Germinal center (tissue), 1 donor: ENCODE results near the gene MTA2.
"Not testable (repeated sequence)": the region's sequence is repeated elsewhere in the genome, so short reads cannot be mapped to it uniquely, and the experiment has no call there.

ENCODE experiments used
- DNase-seq: peaks from one replicate; pipeline ENCODE4 v3.0.0; 2012; ENCODE audit warnings: mixed read lengths, low spot score

MTA2 gene

DNA sequence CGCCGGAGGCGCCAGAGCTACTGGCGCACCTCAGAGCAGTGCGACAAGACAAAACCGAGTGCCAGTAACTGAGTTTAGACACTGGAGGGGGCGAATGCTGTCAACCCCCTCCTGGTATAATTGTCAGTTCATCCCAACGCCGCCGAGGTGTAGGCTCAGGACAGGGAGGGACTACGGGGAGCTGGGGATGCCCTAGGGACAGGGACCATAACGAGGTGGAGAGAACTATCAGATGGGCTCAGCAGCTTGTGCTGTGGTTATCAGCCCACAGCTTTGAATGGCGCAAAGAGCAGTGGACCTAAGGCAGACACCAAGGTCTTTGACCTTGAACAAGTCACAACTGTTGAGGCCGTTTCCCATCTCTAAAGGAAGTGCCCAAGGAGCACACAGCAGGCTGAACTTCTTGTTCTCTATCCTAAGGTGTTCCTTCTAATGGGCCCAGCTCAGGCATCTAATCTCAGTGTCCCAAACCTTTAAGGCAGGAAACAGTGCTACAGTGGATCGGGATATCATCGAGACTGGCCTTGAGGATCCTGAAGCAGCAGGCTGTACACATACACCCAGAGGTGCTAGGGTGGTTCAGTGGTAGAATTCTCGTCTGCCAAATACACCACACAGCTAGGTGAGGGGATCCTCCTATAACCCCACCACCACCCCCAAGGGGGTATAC lies 9.4 kb downstream of the MTA2 start:
- no peak for DNase-seq

DNA sequence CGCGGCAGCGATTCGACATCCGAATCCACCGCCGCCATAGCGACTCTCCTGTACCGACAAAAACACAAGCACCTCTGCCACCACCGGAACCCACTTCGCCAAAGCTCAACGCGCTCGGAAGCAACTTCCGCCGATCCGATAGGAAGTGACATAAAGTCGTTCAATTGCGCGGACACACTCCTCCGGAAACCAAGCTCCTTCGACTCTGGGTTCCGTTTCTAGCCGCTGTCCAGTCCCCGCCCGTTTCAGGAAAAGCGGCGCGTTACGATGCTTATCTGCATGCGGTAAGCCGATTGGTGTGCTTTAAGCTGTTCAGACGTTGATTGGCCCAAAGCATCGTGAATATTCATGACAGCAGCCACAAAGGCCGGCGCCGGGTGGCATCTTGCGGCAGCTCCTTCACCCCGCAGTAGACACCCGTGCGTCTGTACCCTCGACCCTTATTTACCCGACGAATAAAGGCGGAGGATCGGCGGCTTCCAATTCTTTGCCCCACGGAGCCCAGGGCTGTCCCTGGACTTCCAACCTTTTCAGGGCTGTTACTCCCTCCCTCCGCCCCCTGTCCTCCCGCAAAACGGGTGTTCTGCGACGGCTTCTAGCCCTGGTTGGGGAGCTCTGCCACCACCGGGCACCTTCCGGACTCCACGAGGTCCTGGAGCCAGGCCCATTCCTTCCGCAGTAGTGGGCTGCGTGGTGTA lies 10.1 kb downstream of the MTA2 start, which contains the start of gene TUT1:
TUT1 (minus strand) TSS at position 76 of the 698 bp plus-strand sequence; CDS start at position 38, 38 bp downstream.
- peak; percentile 92 for DNase-seq

DNA sequence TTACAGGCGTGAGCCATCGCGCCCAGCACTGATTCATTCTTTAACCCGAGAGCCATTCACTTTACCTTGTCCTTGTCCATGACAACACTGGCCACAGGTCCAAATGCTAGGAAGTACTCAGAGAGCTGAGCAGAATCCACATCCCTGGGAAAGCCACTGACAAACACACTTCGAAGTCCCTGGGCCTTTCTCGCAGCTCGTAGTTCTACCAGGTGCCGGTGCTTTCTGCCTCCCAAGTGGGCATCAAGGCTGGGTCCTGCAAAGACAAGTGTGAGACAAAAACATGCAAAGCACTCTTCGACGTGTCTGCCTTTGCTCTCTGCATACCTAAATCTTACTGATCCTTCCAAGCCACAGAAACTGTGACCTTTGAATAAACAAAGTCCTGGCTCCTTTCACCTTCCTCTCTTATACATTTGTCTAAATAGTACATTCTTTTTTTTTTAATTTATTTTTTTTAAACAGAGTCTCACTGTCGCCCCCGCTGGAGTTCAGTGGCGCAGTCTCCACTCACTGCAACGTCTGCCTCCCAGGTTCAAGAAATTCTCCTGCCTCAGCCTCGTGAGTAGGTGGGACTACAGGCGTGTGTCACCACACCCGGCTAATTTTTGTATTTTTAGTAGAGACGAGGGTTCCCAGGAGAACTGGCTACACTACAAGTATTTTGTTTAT lies 12.6 kb downstream of the MTA2 start:
- DNase-seq: no peak

DNA sequence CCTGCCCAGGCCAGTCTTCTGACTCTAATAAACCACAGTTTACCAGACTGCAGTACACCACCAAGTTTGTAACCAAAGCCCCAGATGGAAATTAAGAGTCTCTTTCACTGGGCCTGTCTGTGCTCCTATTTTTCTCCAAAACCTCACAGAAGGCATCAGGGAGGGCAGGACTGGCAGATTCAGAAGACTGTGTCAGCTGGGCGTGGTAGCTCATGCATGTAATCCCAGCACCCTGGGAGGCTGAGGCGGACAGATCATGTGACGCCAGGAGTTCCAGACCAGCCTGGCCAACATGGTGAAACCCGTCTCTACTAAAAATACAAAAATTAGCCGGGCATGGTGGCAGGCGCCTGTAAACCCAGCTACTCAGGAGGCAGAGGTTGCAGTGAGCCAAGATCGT lies 16.3 kb downstream of the MTA2 start:
- DNase-seq: not testable (repeated sequence)

DNA sequence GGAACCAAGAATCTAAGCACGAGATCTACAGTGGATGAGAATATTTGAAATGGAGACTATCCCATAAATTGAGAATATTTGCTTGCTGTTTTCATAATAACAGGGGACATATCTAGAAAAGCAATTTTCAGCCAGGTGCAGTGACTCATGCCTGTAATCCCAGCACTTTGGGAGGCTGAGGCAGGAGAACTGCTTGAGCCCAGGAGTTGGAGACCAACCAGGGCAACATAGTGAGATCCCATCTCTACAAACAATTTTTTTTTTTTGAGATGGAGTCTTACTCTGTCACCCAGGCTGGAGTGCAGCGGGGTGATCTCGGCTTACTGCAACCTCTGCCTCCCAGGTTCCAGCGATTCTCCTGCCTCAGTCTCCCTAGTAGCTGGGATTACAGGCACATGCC lies 19.9 kb downstream of the MTA2 start:
- DNase-seq: not testable (repeated sequence)

DNA sequence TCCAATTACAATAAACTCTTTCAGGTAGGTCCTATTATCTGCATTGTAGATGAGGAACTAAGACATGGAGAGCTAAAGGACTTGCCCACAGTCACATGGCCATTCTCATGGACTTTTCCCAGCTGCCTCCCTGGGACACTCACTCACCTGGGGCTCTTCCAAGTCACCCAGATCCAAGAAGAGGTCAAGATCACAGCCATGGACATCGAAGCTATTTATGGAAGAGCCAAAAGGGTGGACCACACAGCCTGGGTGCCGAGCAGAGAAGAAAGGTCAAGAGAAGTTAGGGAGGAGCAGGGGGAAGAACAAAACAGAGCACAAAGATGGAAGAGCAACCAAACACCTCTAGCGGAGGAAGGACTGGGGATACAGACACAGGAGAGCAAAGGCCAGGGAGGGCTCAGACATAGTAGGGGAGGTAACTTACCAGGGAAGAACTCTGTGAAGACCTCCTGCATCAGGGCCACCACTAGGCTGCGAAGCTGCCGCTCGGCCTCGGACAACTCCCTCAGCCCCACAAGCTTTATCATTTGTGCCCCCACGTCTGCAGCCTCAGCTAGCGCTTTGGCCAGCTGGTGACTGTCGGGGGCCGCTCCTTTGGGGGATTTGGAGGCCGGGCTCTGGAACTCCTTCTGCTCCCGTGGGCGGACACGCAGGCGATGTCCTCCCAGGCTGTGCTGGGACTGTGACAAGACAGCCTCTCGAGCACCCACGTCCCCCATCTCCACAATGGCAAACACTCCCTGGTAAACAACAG lies 20.5 kb downstream of the MTA2 start:
- DNase-seq: no peak

DNA sequence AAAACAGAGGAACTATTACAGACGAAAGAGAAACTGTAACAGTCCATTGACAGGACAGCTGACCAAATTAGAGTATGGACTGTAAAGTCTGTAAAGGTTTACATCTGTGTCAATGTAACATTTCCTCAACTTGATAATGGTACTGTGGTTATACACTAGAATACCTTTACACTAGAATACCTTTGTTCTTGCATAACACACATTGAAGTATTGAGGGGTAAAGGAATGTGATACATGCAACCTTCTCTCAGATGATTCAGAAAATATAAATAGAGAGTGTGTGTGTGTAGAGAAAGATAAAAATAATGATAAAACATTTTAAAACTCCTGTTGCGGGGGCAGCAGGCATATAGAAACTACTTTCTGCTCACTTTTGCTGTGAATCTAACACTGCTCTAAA lies 22.4 kb downstream of the MTA2 start:
- no peak for DNase-seq

DNA sequence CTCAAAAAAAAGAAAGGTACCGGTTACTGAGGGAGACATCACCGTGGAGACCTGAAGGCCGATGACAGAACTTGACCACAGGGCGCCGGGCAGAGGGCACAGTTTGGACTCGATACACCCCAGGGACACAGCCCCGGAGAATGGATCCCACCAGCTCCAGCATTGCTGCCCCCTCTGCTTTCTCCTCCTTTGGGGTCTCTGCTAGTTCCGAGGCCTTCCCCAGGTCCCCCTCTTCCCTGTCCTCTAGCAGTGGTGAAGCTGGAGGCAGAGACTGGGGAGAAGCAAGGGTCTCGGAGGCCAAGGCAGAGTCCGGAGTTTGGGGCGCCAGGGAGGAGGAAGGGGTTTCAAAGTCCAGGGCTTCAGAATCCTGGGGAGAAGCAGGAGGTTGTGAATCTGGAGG lies 23.1 kb downstream of the MTA2 start:
- no peak for DNase-seq

DNA sequence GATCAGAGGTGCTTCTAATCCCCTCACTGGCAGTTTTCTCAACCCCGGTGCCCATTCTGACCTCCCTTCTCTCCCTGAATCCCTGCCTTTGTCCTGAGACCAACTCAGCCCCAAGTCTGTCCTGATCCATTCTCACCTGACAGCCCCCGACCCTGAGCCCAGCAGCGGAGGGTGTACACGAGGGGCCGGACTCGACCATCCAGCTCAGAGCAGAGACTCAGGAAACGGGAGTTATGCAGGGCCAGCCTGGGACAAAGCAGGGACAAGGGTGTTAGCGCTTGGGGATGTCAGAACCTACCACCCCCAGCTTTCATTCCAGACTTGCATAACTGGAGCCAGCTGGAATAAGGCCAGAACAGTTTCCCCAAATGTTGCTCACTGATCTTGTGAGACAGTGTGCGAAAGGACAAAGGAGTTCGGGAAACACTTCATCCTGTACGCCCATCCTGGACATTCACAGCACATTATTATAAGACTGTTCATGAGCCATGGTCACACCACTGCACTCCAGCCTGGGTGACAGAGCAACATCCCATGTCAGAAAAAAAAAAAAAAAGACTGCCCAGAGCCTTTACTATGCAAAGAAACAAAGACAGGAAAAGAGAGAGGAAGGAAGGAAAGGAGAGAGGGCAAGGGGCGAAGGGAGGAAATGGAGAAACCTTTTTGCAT lies 24.5 kb downstream of the MTA2 start:
- DNase-seq: no peak

DNA sequence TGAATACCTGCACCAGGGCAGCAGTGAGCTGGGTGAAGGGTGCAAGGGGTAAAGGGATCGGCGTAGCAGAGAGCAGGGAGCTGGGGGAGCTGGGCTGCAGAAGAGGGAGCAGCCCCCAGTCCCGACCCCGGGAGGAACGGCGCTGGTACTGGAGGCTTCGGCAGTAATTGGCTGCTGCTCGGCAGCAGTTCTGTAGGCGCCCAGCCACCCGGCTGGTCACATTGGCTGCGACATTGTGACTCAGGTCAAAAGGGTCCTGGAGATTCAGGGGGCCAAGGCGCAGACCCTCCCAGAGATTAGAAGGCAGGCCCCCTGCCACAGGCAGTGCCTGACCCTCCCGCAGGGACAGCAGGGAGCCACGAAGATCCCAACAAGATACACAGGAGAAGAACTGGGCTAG lies 25.8 kb downstream of the MTA2 start:
- DNase-seq: no peak

DNA sequence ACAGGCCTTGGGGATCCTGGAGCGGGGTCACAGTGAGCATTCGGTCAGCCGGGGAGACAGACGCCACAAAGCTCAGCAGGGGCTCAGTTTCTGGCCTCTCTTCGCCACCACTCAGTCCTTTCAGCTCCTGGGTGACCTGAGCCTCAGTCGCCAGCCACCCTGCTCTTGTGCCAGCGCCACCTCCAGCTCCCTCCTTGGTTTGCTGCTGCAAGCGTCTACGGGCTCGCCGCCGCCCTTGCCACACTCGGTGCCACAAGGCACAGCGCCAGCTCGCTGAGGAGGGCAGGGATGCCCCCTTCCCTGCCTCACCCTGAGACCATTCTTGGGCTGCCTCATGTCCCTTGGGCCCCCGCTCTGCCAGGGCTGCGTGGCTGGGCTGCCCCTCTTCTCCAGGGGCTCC lies 26.5 kb downstream of the MTA2 start:
- DNase-seq: no peak

DNA sequence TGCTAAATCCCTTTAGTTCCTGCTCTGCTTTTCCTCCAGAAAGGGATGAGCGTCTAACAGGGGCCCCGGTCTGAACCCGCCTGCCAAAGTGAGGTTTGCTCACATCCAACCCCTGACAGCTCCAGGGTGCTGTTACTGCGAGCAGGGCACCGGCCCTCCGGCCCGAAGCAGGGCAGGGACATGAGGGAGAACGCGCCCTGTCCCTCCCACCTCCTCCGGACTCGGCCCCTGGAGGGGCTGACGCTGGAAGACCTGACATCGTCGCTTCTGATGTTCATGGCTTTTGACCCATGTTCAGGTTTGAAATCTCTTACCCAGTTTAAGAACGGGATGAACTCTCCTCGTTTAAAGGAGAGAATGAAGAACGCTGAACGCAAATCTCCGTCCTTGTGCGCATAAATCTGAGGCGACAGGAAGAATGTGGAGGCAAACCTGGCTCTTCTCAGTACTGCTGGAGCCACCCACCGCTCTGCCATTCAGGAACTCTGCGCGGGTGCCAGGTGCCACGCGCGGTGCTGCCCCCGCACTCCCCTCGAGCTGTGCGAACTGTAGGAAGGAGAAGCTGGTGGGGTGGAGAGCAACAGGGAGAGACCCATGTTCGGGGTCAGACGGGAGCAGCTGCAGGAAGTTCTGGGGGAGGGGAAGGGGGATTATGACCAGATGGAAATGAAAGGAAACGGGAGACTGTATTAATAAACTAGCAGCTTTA lies 27.1 kb downstream of the MTA2 start:
- DNase-seq: peak; percentile 34

DNA sequence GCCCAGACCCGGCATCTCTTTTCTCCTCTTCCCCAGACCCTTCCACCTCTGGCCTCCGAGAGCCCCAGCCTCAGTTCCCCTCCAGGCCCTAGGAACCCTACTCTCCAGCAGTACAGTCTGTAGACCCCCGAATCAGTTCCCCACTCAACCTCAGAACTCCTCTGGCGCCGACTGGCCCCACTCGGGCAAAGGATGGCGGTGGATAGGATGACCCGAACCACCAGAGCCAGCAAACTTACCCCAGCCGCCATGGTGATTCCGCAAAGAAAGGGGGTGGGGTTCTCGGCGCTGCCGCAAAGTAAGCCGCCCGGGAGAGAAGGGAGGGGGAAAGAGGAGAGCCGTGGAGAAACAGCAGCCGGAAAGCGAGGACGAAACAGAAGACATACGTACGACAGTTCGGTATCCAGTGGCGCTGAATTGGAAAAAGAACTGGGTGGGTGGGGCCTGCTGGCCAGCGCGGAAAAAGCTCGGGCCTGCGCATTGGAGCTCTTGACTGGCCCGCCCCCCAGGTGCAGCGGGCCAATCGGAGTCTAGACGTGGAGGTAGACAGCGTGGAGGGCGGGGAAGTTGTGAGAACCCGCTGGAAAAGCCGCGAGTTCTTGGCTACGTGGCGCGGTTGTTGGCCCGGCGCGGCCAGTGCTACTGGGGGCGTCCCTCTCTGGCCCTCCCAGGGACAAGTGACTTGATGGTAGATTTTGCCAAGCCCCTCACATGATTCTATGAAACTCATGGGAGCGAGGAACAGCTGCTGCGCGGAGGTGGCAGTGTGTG lies 27.9 kb downstream of the MTA2 start, which contains the start of gene EEF1G:
EEF1G (minus strand) TSS at position 300 of the 771 bp plus-strand sequence; CDS start at position 251, 49 bp downstream.
- peak; percentile 99 for DNase-seq

DNA sequence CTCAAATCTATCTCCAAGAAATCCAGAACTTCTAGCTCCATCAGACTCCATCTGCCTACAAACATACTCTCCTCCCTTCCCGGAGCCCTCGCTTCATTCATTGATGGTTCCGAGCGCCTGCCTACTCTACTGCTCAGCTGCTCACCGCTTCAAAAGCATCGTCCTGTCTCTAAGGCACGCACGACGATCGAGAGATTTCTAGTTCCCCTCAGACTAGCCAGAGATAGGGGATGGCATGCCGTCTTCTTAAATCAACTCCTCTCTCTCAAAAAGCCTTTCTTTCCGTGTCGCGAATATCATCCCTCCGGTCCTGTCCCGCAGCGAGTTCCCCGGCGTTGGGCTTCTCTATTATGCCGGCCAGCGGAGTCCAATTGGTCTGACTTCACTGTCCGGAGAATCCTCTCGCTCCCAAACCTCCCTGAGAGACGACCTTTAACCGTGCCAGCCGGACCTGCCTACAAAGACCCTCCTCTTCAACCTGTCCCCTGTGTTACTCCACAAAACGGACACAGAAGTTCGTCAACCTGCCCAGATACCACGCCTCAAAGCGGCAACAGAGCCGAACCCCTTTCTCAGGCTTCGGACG lies 28.6 kb downstream of the MTA2 start:
- no peak for DNase-seq

DNA sequence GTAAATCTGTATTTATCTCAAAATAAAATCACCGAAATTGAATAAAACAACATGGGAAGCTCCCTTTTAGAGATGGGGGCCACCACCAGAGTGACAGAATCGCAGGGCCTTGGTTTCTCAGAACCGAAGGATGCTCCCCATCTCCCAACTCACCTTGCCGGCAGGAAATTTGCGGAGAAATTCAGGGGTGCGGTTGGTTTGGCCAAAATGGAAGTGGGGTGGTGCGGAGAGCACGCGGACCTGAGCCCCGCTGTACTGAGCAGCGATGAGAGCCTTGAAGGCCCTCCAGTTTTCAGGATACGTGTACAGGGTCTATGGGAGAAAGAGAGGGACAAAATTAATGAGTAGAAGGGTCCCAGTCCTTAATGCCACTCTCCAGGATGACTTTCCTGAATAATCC lies 29.2 kb downstream of the MTA2 start:
- DNase-seq: no peak

DNA sequence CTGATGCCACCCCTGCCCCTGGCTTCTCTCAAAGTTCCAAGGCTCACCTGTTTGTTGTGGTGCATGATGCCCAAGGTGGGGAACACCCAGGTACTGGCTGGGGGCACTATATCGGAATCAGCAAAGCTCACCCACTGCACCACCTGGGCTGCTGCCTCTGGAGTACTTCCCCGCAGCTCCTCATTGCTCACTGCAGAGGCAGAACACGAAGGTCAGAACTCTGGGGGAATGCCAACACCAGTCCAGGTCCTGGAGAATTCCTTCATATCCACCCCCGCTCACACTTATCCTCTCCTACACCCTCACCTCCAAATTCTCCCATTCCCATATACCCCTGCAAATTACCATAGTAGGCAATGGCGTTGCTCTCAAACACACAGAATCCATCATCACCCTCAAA lies 30.2 kb downstream of the MTA2 start:
- not testable (repeated sequence) for DNase-seq

DNA sequence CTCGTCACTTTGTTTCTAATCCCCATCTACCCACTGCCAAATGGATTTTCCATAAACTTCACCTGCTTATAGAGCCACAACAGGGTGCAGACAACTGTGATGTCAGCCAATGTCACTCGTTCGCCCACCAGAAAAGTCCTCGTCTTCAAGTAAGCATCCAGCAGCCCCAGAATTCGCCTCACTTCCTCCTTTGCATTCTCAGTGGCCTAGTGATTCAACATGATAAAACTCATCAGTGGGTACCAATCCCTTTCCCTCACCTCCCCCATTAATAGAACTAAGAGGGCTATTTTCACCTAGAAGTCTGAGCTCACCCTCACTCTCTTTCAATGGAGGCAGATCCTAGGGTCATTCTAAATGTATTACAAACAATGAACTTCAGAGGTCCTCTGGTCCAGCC lies 30.8 kb downstream of the MTA2 start:
- DNase-seq: not testable (repeated sequence)

DNA sequence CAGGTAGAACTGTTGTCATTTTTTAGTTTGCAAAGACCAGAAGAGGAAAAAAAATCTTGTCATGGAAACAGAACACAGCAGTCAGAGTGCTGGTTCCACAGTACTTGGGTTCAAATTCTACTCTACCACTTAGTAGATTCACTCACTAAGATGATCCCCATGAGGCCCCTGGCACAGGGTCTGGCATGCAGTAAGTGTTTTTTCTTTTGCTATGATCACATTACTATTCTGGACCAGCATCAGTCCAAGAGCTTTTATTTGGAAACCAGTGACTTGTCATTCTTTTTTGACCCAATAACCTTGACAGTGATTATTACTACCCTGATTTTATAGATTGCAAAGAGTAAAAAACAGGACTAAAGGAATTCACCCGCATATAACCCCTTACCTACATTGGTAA lies 32.1 kb downstream of the MTA2 start:
- DNase-seq: no peak

DNA sequence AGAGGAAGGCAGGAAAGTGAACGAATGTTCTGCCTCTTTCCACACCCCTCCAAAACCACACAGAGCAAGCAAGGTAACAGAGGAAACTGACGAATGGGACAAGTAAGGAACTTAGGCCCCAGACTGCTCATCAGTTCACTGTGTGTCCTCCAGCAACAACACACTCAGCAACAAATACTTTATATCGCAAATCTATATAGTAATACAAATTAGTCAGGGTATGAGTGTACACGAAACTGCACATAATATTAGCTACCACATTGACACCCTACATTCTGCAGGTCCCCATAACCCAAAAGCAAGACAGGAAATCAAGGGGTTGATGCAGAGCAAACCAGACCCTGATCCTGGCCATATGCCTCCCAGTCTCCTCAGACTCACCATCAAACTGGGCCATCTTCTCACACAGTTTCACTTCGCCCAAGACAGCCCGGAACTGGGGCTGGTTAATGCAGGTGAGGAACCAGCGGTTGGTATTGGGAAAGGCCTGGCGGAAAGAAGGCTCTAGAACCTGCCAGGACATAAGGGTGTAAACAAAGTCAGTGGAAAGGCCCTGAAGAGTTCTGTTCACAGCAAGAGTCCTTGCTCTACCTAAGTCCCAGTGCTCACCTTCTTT lies 34.5 kb downstream of the MTA2 start:
- DNase-seq: no peak

DNA sequence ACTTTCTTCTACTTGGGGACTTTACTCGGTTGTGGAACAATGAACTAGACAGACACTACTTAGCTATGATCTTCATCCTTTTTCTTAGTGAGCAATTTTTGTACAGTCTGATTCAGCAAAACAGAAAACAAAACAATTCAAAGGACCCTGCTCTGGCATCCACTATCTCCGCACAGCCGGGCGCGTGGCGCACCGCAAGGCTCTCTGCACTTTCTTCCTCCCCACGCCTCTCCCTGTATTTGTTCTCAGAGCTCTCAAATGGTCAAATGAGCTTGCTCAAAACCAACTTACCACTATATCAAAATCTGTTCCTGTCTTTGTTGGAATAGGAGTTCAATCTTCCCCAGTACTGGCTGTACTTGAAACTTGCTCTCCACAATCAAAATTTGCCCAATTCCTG lies 35.4 kb downstream of the MTA2 start:
- DNase-seq: no peak
